GM19025 (cell line): ENCODE measurements around the gene DOCK1.

Experiments used
- ATAC-seq: cut with Tn5 transposase; IDR thresholded peaks from one replicate; pipeline ENCODE4 v1.9.1; 2021; ENCODE audit warnings: mild to moderate bottlenecking, low read depth, moderate library complexity; ENCODE audit not compliant: unreplicated experiment

DOCK1 gene

GRCh38 chr10:127195571-127196281 is 290.5 kb downstream of the DOCK1 start:
- ATAC-seq = no peak

GRCh38 chr10:127196282-127197153 is 291.3 kb downstream of the DOCK1 start, which contains the start of gene INSYN2A:
TSS of gene INSYN2A (minus strand) at chr10:127196591. CDS start at chr10:127176395, 20,196 bp downstream.
- no peak for ATAC-seq

- no peak for ATAC-seq
Measured at GRCh38 chr10:127197154-127197432, 291.9 kb downstream of the DOCK1 start.

- ATAC-seq = no peak
Measured at GRCh38 chr10:127198307-127198706, 293.1 kb downstream of the DOCK1 start.

- no peak for ATAC-seq
Measured at GRCh38 chr10:127198721-127199120, 293.5 kb downstream of the DOCK1 start.

GRCh38 chr10:127200646-127201045 is 295.4 kb downstream of the DOCK1 start:
- no peak for ATAC-seq

- no peak for ATAC-seq
Measured at GRCh38 chr10:127203067-127203466, 297.8 kb downstream of the DOCK1 start.

GRCh38 chr10:127207081-127207480 is 301.9 kb downstream of the DOCK1 start:
- ATAC-seq = no peak

- ATAC-seq = no peak
Measured at GRCh38 chr10:127210936-127211466, 305.8 kb downstream of the DOCK1 start.

- no peak for ATAC-seq
Measured at GRCh38 chr10:127215866-127216265, 310.6 kb downstream of the DOCK1 start.

GRCh38 chr10:127216274-127216673 is 311.0 kb downstream of the DOCK1 start:
- no peak for ATAC-seq

GRCh38 chr10:127216786-127217185 is 311.6 kb downstream of the DOCK1 start:
- ATAC-seq = no peak

GRCh38 chr10:127218658-127219057 is 313.4 kb downstream of the DOCK1 start:
- ATAC-seq = no peak

GRCh38 chr10:127221281-127221680 is 316.1 kb downstream of the DOCK1 start:
- no peak for ATAC-seq

- ATAC-seq = no peak
Measured at GRCh38 chr10:127227027-127227426, 321.8 kb downstream of the DOCK1 start.

GRCh38 chr10:127227663-127228062 is 322.4 kb downstream of the DOCK1 start:
- ATAC-seq = no peak

- ATAC-seq = no peak
Measured at GRCh38 chr10:127228195-127228787, 323.1 kb downstream of the DOCK1 start.

- no peak for ATAC-seq
Measured at GRCh38 chr10:127234306-127234800, 329.1 kb downstream of the DOCK1 start.

- ATAC-seq = no peak
Measured at GRCh38 chr10:127236266-127236665, 331.0 kb downstream of the DOCK1 start.

GRCh38 chr10:127242914-127243313 is 337.7 kb downstream of the DOCK1 start:
- ATAC-seq = no peak
